ENCODE data around the gene ABL1.

The ABL1 gene

DNA sequence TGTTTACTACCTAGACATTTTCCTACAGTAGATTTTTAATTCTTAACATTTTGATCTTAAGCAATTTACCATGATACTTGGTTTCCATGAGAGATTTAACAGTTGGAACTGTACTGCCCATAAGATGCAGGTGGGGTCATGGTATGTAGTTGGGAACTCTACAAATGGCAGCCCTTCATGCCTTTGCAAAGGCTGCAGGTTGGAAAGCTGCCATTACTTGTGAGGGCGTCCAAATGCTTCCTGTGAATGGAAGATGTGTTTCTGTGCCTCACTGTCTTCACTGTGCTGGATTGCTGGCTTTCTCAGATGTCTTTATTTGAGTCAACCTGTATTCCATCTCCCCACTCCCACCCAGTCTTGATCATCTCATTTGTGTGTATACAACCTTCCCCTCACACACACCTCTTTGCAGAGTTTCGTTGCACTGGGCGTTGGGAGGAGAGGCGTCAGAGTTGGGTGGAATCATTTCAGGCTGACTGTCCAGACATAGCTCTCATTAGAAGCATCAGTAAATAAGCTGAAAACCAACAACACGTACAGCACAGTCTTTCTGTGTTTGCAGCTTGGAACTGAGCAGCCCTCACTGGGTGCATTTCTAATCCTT lies 14.8 kb upstream of the ABL1 start:
- WGBS: 90% methylated on average over 5 of the region's 5 CpGs
- Histone ChIP-seq H3K27ac (ENCODE audit: low read length, poor library complexity, severe bottlenecking) (no peak overlapping the region), H3K27me3 (ENCODE audit: control insufficient read depth in 1 of 2, insufficient read depth in 1 of 2, low read length in 2 of 2) (no peaks in the 10 kb centered on the region), H3K79me1 (replicated peaks; ENCODE audit: low read length, poor library complexity, severe bottlenecking) (peaks cover 23% of the 10 kb centered on the region), H2AK5ac (ENCODE audit: low read length, severe bottlenecking) (peak overlapping the region; percentile 75), H2BK120ac (ENCODE audit: low read depth, low read length) (no peak overlapping the region), H3K14ac (ENCODE audit: low read length in 2 of 2) (no peak overlapping the region), H3K4me3 (ENCODE audit: insufficient read depth in 1 of 2, low read depth in 1 of 2, low read length in 2 of 2) (no peak overlapping the region), H3K36me3 (ENCODE audit: control insufficient read depth in 1 of 2, insufficient read depth in 2 of 2, low read depth in 1 of 2, low read length in 2 of 2) (no peaks in the 10 kb centered on the region), H3K9me3 (ENCODE audit: control insufficient read depth, low read length) (peaks cover 2% of the 10 kb centered on the region), H2AFZ (ENCODE audit: low read depth, low read length) (no peak overlapping the region), H3K4me2 (ENCODE audit: low read length, poor library complexity, severe bottlenecking) (no peak overlapping the region), H2BK5ac (ENCODE audit: low read depth, low read length, poor library complexity, severe bottlenecking) (no peak overlapping the region), H3K4me1 (ENCODE audit: control insufficient read depth, insufficient read depth, low read depth, low read length) (peaks cover 11% of the 10 kb centered on the region), H3K23ac (ENCODE audit: low read length in 2 of 2) (no peak overlapping the region), H4K8ac (ENCODE audit: low read length) (peak overlapping the region; percentile 71), H3K4ac (ENCODE audit: low read depth in 1 of 2, low read length in 2 of 2) (no peak overlapping the region), H4K91ac (ENCODE audit: low read length) (no peak overlapping the region), H3K18ac (ENCODE audit: low read depth in 1 of 2, low read length in 2 of 2) (peak overlapping the region in 1 of 2 experiments; percentile 11), H2BK15ac (ENCODE audit: low read depth, poor library complexity, severe bottlenecking) (no peak overlapping the region), H2BK12ac (ENCODE audit: low read length in 2 of 2) (no peak overlapping the region), H3K9ac (ENCODE audit: low read length) (no peak overlapping the region)
- DNase-seq: no peak

DNA sequence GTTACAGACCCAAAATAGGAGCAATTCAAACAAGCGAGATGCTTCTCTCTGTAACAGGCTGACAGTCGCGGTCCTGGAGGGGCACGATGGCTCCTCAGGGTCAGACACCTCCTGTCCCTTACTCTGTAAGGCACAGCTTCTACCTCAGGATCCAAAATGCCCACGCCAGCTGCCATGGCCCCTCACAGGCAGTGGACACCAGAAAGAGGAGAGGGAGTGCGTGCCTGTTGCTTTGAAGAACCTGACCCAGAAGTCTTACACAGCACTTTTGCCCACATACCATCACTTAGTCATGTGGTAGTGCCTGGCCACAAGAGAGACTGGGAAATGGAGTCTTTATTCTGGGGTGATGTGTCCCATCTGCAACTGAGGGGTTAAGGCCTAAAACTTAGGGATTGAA lies 11.6 kb upstream of the ABL1 start:
- no peak overlapping the region for H3K23ac ChIP-seq (ENCODE audit: low read length in 2 of 2)
- peak overlapping the region; percentile 95 for H3K27ac ChIP-seq (ENCODE audit: low read length, poor library complexity, severe bottlenecking)
- peak; percentile 72 for DNase-seq
- no peak overlapping the region for H2AFZ ChIP-seq (ENCODE audit: low read depth, low read length)
- no peak overlapping the region for H2BK15ac ChIP-seq (ENCODE audit: low read depth, poor library complexity, severe bottlenecking)
- H2AK5ac ChIP-seq (ENCODE audit: low read length, severe bottlenecking): peak overlapping the region; percentile 90
- H3K4ac ChIP-seq (ENCODE audit: low read depth in 1 of 2, low read length in 2 of 2): peak overlapping the region; percentile 83 to 85
- no peaks in the 10 kb centered on the region for H3K27me3 ChIP-seq (ENCODE audit: control insufficient read depth in 1 of 2, insufficient read depth in 1 of 2, low read length in 2 of 2)
- H4K91ac ChIP-seq (ENCODE audit: low read length): peak overlapping the region; percentile 95
- H3K79me1 ChIP-seq (replicated peaks; ENCODE audit: low read length, poor library complexity, severe bottlenecking): peaks cover 13% of the 10 kb centered on the region
- H3K4me2 ChIP-seq (ENCODE audit: low read length, poor library complexity, severe bottlenecking): no peak overlapping the region
- no peaks in the 10 kb centered on the region for H3K36me3 ChIP-seq (ENCODE audit: control insufficient read depth in 1 of 2, insufficient read depth in 2 of 2, low read depth in 1 of 2, low read length in 2 of 2)
- H2BK5ac ChIP-seq (ENCODE audit: low read depth, low read length, poor library complexity, severe bottlenecking): no peak overlapping the region
- WGBS: 79% methylated on average over 4 of the region's 6 CpGs
- peak overlapping the region; percentile 79 for H3K9ac ChIP-seq (ENCODE audit: low read length)
- H3K14ac ChIP-seq (ENCODE audit: low read length in 2 of 2): peak overlapping the region in 1 of 2 experiments; percentile 71
- H3K4me3 ChIP-seq (ENCODE audit: insufficient read depth in 1 of 2, low read depth in 1 of 2, low read length in 2 of 2): no peak overlapping the region
- H2BK120ac ChIP-seq (ENCODE audit: low read depth, low read length): no peak overlapping the region
- peak overlapping the region; percentile 79 to 81 for H3K18ac ChIP-seq (ENCODE audit: low read depth in 1 of 2, low read length in 2 of 2)
- H3K4me1 ChIP-seq (ENCODE audit: control insufficient read depth, insufficient read depth, low read depth, low read length): peaks cover 14% of the 10 kb centered on the region
- H3K9me3 ChIP-seq (ENCODE audit: control insufficient read depth, low read length): no peaks in the 10 kb centered on the region
- peak overlapping the region; percentile 70 to 97 for H2BK12ac ChIP-seq (ENCODE audit: low read length in 2 of 2)
- H4K8ac ChIP-seq (ENCODE audit: low read length): peak overlapping the region; percentile 87

- Histone ChIP-seq H3K4me2 (ENCODE audit: low read length, poor library complexity, severe bottlenecking) (no peak overlapping the region), H2BK15ac (ENCODE audit: low read depth, poor library complexity, severe bottlenecking) (peak overlapping the region; percentile 60), H4K91ac (ENCODE audit: low read length) (peak overlapping the region; percentile 89), H3K36me3 (ENCODE audit: control insufficient read depth in 1 of 2, insufficient read depth in 2 of 2, low read depth in 1 of 2, low read length in 2 of 2) (no peaks in the 10 kb centered on the region), H4K8ac (ENCODE audit: low read length) (peak overlapping the region; percentile 3), H3K18ac (ENCODE audit: low read depth in 1 of 2, low read length in 2 of 2) (peak overlapping the region; percentile 67 to 72), H3K27ac (ENCODE audit: low read length, poor library complexity, severe bottlenecking) (peak overlapping the region; percentile 95), H3K4me1 (ENCODE audit: control insufficient read depth, insufficient read depth, low read depth, low read length) (peaks cover 14% of the 10 kb centered on the region), H2BK12ac (ENCODE audit: low read length in 2 of 2) (peak overlapping the region; percentile 59 to 85), H3K4ac (ENCODE audit: low read depth in 1 of 2, low read length in 2 of 2) (peak overlapping the region; percentile 71 to 73), H3K9ac (ENCODE audit: low read length) (peak overlapping the region; percentile 79), H3K23ac (ENCODE audit: low read length in 2 of 2) (no peak overlapping the region), H2BK120ac (ENCODE audit: low read depth, low read length) (peak overlapping the region; percentile 90), H2AK5ac (ENCODE audit: low read length, severe bottlenecking) (peak overlapping the region; percentile 97), H3K4me3 (ENCODE audit: insufficient read depth in 1 of 2, low read depth in 1 of 2, low read length in 2 of 2) (peak overlapping the region in 1 of 2 experiments; percentile 65), H3K9me3 (ENCODE audit: control insufficient read depth, low read length) (no peaks in the 10 kb centered on the region), H3K79me1 (replicated peaks; ENCODE audit: low read length, poor library complexity, severe bottlenecking) (peaks cover 13% of the 10 kb centered on the region), H3K27me3 (ENCODE audit: control insufficient read depth in 1 of 2, insufficient read depth in 1 of 2, low read length in 2 of 2) (no peaks in the 10 kb centered on the region), H2AFZ (ENCODE audit: low read depth, low read length) (no peak overlapping the region), H2BK5ac (ENCODE audit: low read depth, low read length, poor library complexity, severe bottlenecking) (no peak overlapping the region), H3K14ac (ENCODE audit: low read length in 2 of 2) (peak overlapping the region in 1 of 2 experiments; percentile 26)
- peak; percentile 25 for DNase-seq
- 44% methylated on average over 2 of the region's 2 CpGs for WGBS
Observed at GRCh38 chr9:130824079-130824478, 11.0 kb upstream of the ABL1 start.

DNA sequence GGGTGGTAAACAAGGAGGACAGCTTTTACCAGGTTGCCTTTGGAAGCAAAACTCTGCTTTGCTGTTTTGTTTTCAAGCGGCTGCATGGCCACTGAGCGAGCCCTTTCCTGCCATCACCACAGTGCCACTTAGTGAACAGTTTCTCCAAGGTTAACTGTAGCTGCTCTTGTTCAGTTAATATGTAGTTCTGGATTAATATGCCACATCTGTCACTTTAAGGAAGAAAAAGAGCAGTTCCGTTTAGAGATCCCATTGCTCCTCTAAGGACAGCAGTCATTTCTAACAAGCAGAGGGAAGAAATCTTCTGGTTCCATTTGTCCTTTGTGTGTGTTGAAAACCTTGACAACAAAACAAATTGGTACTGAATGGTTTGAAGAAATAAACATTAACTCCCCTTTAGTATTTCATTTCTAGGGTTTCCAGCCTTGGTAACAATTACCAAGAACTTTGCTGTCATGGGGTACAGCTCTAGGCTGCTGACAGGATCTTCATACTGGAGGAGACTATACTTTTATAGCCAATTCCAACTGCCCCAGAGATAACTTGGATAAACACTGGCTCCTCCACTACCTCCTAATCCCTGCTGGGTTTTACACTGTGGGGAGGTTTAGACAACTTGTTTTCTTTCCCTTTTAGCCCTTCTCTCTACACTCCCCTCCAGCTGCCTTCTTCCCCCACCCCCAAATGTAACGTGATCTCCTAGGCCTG lies 10.3 kb upstream of the ABL1 start:
- Histone ChIP-seq H4K8ac (ENCODE audit: low read length) (no peak overlapping the region), H2BK5ac (ENCODE audit: low read depth, low read length, poor library complexity, severe bottlenecking) (no peak overlapping the region), H3K23ac (ENCODE audit: low read length in 2 of 2) (no peak overlapping the region), H2BK12ac (ENCODE audit: low read length in 2 of 2) (no peak overlapping the region), H3K14ac (ENCODE audit: low read length in 2 of 2) (no peak overlapping the region), H3K36me3 (ENCODE audit: control insufficient read depth in 1 of 2, insufficient read depth in 2 of 2, low read depth in 1 of 2, low read length in 2 of 2) (no peaks in the 10 kb centered on the region), H3K4me2 (ENCODE audit: low read length, poor library complexity, severe bottlenecking) (peak overlapping the region; percentile 1), H3K27ac (ENCODE audit: low read length, poor library complexity, severe bottlenecking) (peak overlapping the region; percentile 95), H3K4me3 (ENCODE audit: insufficient read depth in 1 of 2, low read depth in 1 of 2, low read length in 2 of 2) (peak overlapping the region in 1 of 2 experiments; percentile 65), H3K4me1 (ENCODE audit: control insufficient read depth, insufficient read depth, low read depth, low read length) (peaks cover 14% of the 10 kb centered on the region), H4K91ac (ENCODE audit: low read length) (no peak overlapping the region), H2AFZ (ENCODE audit: low read depth, low read length) (no peak overlapping the region), H3K9ac (ENCODE audit: low read length) (peak overlapping the region; percentile 79), H2BK15ac (ENCODE audit: low read depth, poor library complexity, severe bottlenecking) (no peak overlapping the region), H3K27me3 (ENCODE audit: control insufficient read depth in 1 of 2, insufficient read depth in 1 of 2, low read length in 2 of 2) (no peaks in the 10 kb centered on the region), H2AK5ac (ENCODE audit: low read length, severe bottlenecking) (peak overlapping the region; percentile 97), H3K79me1 (replicated peaks; ENCODE audit: low read length, poor library complexity, severe bottlenecking) (peaks cover 11% of the 10 kb centered on the region), H2BK120ac (ENCODE audit: low read depth, low read length) (no peak overlapping the region), H3K9me3 (ENCODE audit: control insufficient read depth, low read length) (no peaks in the 10 kb centered on the region), H3K18ac (ENCODE audit: low read depth in 1 of 2, low read length in 2 of 2) (peak overlapping the region; percentile 50 to 84), H3K4ac (ENCODE audit: low read depth in 1 of 2, low read length in 2 of 2) (peak overlapping the region; percentile 3 to 78)
- 0% methylated on average over 1 of the region's 4 CpGs for WGBS
- peak; percentile 88 for DNase-seq

Data from mesenchymal stem cell (in vitro differentiated cells and primary cell).